H9 (cell line): Measurements from ENCODE around the gene IRAG1. TPM values are rescaled to one million over a fixed set of nuclear protein-coding genes. Genes with fewer than 3 reads are reported as not detected.

Experiments
- DNase-seq: peaks from one replicate; pipeline ENCODE4 v3.0.0-alpha.2; 2017
- H2AFZ ChIP-seq: one replicate; pipeline ENCODE4 v1.6.1; 2013; ENCODE audit warnings: mild to moderate bottlenecking, low read length, control low read depth, moderate library complexity
- H2AK5ac ChIP-seq: 2 replicates; pipeline ENCODE4 v1.6.1; 2013; ENCODE audit warnings: low read length, control low read depth, mixed read lengths; ENCODE audit not compliant: insufficient read length
- H2BK120ac ChIP-seq: one replicate; pipeline ENCODE4 v1.6.1; 2013; ENCODE audit warnings: low read depth, mild to moderate bottlenecking, low read length, control low read depth, inconsistent platforms; ENCODE audit not compliant: poor library complexity, severe bottlenecking
- H2BK12ac ChIP-seq: 2 replicates; pipeline ENCODE4 v1.6.1; 2013; ENCODE audit warnings: low read length, control low read depth, mixed read lengths, low read depth; ENCODE audit not compliant: insufficient read length
- H2BK15ac ChIP-seq: 2 replicates; pipeline ENCODE4 v1.6.1; 2013; ENCODE audit warnings: low read depth, low read length, control low read depth
- H2BK20ac ChIP-seq: one replicate; pipeline ENCODE4 v1.6.1; 2013; ENCODE audit warnings: low read depth, mild to moderate bottlenecking, low read length, control low read depth, inconsistent platforms; ENCODE audit not compliant: poor library complexity, severe bottlenecking
- H2BK5ac ChIP-seq: 2 replicates; pipeline ENCODE4 v1.6.1; 2013; ENCODE audit warnings: low read length, control low read depth, mixed read lengths; ENCODE audit not compliant: insufficient read length
- H3K14ac ChIP-seq: 2 replicates; pipeline ENCODE4 v1.6.1; 2013; ENCODE audit warnings: low read length, control low read depth; ENCODE audit not compliant: insufficient read depth
- H3K18ac ChIP-seq: 2 replicates; pipeline ENCODE4 v1.6.1; 2013; ENCODE audit warnings: low read depth, mild to moderate bottlenecking, mixed read lengths, low read length, control low read depth; ENCODE audit not compliant: insufficient read length
- H3K23ac ChIP-seq: 2 replicates; pipeline ENCODE4 v1.6.1; 2013; ENCODE audit warnings: low read length, control low read depth, mixed read lengths, low read depth; ENCODE audit not compliant: insufficient read length
- H3K23me2 ChIP-seq: 2 replicates; pipeline ENCODE4 v1.6.1; 2013; ENCODE audit warnings: low read depth, mild to moderate bottlenecking, mixed read lengths, low read length, control low read depth; ENCODE audit not compliant: insufficient read length, poor library complexity, severe bottlenecking
- H3K27ac ChIP-seq: 2 replicates; pipeline ENCODE4 v1.5.1; 2013; ENCODE audit warnings: low read length, control low read depth, mixed read lengths, low read depth; ENCODE audit not compliant: insufficient read length
- H3K27me3 ChIP-seq: 2 replicates; pipeline ENCODE4 v1.6.1; 2013; ENCODE audit warnings: low read length, control low read depth, inconsistent platforms; ENCODE audit not compliant: insufficient read depth
- H3K4ac ChIP-seq: 2 replicates; pipeline ENCODE4 v1.6.1; 2013; ENCODE audit warnings: low read depth, mild to moderate bottlenecking, control low read depth, inconsistent platforms, low read length, moderate library complexity
- H3K4me1 ChIP-seq: 2 replicates; pipeline ENCODE4 v1.6.1; 2013; ENCODE audit warnings: low read length, control low read depth, inconsistent platforms; ENCODE audit not compliant: insufficient read depth
- H3K4me2 ChIP-seq: 2 replicates; pipeline ENCODE4 v1.6.1; 2013; ENCODE audit warnings: low read length, control low read depth, mixed read lengths; ENCODE audit not compliant: insufficient read length, insufficient read depth
- H3K56ac ChIP-seq: 2 replicates; pipeline ENCODE4 v1.6.1; 2013; ENCODE audit warnings: low read depth, mild to moderate bottlenecking, mixed read lengths, low read length, control low read depth; ENCODE audit not compliant: insufficient read length
- H3K79me1 ChIP-seq: 2 replicates; pipeline ENCODE4 v1.6.1; 2013; ENCODE audit warnings: low read depth, mild to moderate bottlenecking, moderate library complexity, low read length, control low read depth, inconsistent platforms; ENCODE audit not compliant: insufficient read depth, poor library complexity, severe bottlenecking
- H3K79me2 ChIP-seq: 2 replicates; pipeline ENCODE4 v1.6.1; 2013; ENCODE audit warnings: low read length, control low read depth, inconsistent platforms; ENCODE audit not compliant: insufficient read depth
- H3K9ac ChIP-seq: 2 replicates; pipeline ENCODE4 v1.6.1; 2013; ENCODE audit warnings: low read length, control low read depth, mixed read lengths; ENCODE audit not compliant: insufficient read length; ENCODE audit errors: extremely low read depth
- H3K9me3 ChIP-seq: one replicate; pipeline ENCODE4 v1.6.1; 2013; ENCODE audit warnings: low read depth, low read length, inconsistent platforms; ENCODE audit not compliant: control insufficient read depth
- H3T11ph ChIP-seq: one replicate; pipeline ENCODE4 v1.6.1; 2013; ENCODE audit warnings: mild to moderate bottlenecking, low read length, control low read depth, inconsistent platforms
- H4K20me1 ChIP-seq: one replicate; pipeline ENCODE4 v1.6.1; 2013; ENCODE audit not compliant: control insufficient read depth, insufficient read length, insufficient read depth
- H4K5ac ChIP-seq: 2 replicates; pipeline ENCODE4 v1.6.1; 2013; ENCODE audit warnings: low read depth, mild to moderate bottlenecking, mixed read lengths, low read length, control low read depth; ENCODE audit not compliant: insufficient read length
- H4K8ac ChIP-seq: replicated peaks from 2 replicates; pipeline ENCODE4 v1.6.1; 2013; ENCODE audit warnings: low read length, control low read depth, mixed read lengths, low read depth; ENCODE audit not compliant: insufficient read length
- H4K91ac ChIP-seq: 2 replicates; pipeline ENCODE4 v1.6.1; 2013; ENCODE audit warnings: low read depth, mild to moderate bottlenecking, moderate library complexity, mixed read lengths, low read length, control low read depth; ENCODE audit not compliant: insufficient read length
- H3K27ac Mint-ChIP-seq, 3 experiments: 2 replicates in 2 of 3; 3 replicates in 1 of 3; pipeline ENCODE4 v1.8.0; 2020 to 2021; ENCODE audit warnings: mixed read lengths in 3 of 3, mild to moderate bottlenecking in 1 of 3, moderate library complexity in 1 of 3
- H3K27me3 Mint-ChIP-seq: 2 replicates; pipeline ENCODE4 v1.8.0; 2021; ENCODE audit warnings: low read depth, mild to moderate bottlenecking, moderate library complexity, mixed read lengths
- H3K36me3 Mint-ChIP-seq, 3 experiments: 2 replicates in 2 of 3; 3 replicates in 1 of 3; pipeline ENCODE4 v1.8.0; 2020 to 2021; ENCODE audit warnings: low read depth in 3 of 3, mixed read lengths in 3 of 3; ENCODE audit not compliant: insufficient read depth in 1 of 3
- H3K4me1 Mint-ChIP-seq, 2 experiments: 2 replicates each; pipeline ENCODE4 v1.8.0; 2020; ENCODE audit warnings: mixed read lengths in 2 of 2
- H3K4me3 Mint-ChIP-seq, 2 experiments: 2 replicates in 1 of 2; 3 replicates in 1 of 2; pipeline ENCODE4 v1.8.0; 2020 to 2021; ENCODE audit warnings: mild to moderate bottlenecking in 2 of 2, mixed read lengths in 2 of 2, moderate library complexity in 1 of 2
- H3K9me3 Mint-ChIP-seq, 2 experiments: 2 replicates in 1 of 2; 3 replicates in 1 of 2; pipeline ENCODE4 v1.8.0; 2020; ENCODE audit warnings: mild to moderate bottlenecking in 2 of 2, mixed read lengths in 2 of 2, moderate library complexity in 1 of 2
- CTCF ChIP-seq: fragments of 200-600 bp; sonication (generic); conservative IDR thresholded peaks from 3 replicates; pipeline ENCODE4 v1.8.0; 2021; ENCODE audit warnings: antibody characterized with exemption, mild to moderate bottlenecking
- WGBS: extraction: QIAGEN DNeasy Blood & Tissue Kit; methylation state at CpG from one replicate; pipeline ENCODE4 v1.1.7; 2013; ENCODE audit warnings: missing lambda C conversion rate, low lambda C conversion rate, mixed read lengths; ENCODE audit not compliant: insufficient read length; ENCODE audit errors: extremely low coverage; 5-methylcytosine and 5-hydroxymethylcytosine counted together
- total RNA-seq: library from RNA; stranded (reverse); gene quantifications from 2 replicates; pipeline ENCODE4 v1.2.1, GENCODE V29; 2021

IRAG1 gene
- total RNA-seq, 1 experiment from 2014 or later, result 2.4 TPM

- no peak overlapping the region for H3K9ac ChIP-seq
- TF ChIP-seq CTCF, result no peak
- H3K23ac ChIP-seq, result no peak overlapping the region
- H2BK5ac ChIP-seq, result no peak overlapping the region
- Mint-ChIP-seq H3K4me1 (no peaks in the 10 kb centered on the region), H3K9me3 (no peaks in the 10 kb centered on the region), H3K36me3 (no peaks in the 10 kb centered on the region), H3K27me3 (no peaks in the 10 kb centered on the region; the same call in 1 of the 2 replicates), H3K4me3 (no peak overlapping the region), H3K27ac (no peak overlapping the region)
- no peaks in the 10 kb centered on the region for H3K23me2 ChIP-seq
- H3K79me1 ChIP-seq, result no peaks in the 10 kb centered on the region
- H3K27me3 ChIP-seq, result no peaks in the 10 kb centered on the region
- no peak overlapping the region for H4K5ac ChIP-seq
- no peaks in the 10 kb centered on the region for H4K20me1 ChIP-seq
- no peak overlapping the region for H3T11ph ChIP-seq
- no peak overlapping the region for H3K14ac ChIP-seq
- no peak overlapping the region for H3K18ac ChIP-seq
- no peak overlapping the region for H3K4ac ChIP-seq
- H4K8ac ChIP-seq, result no peak overlapping the region
- H2AK5ac ChIP-seq, result no peak overlapping the region
- H2BK120ac ChIP-seq, result no peak overlapping the region
- no peak overlapping the region for H4K91ac ChIP-seq
- no peak overlapping the region for H2BK20ac ChIP-seq
- no peak overlapping the region for H2BK12ac ChIP-seq
- WGBS, result no CpG with 5 or more reads among the region's 5 CpGs
- H3K4me2 ChIP-seq, result no peak overlapping the region
- H3K4me1 ChIP-seq, result no peaks in the 10 kb centered on the region
- no peak overlapping the region for H3K27ac ChIP-seq
- H2BK15ac ChIP-seq, result no peak overlapping the region
- H3K79me2 ChIP-seq, result no peaks in the 10 kb centered on the region
- no peak overlapping the region for H2AFZ ChIP-seq
- no peaks in the 10 kb centered on the region for H3K9me3 ChIP-seq
- no peak overlapping the region for H3K56ac ChIP-seq
- no peak for DNase-seq
These were observed 15.9 kb upstream of the IRAG1 start for GRCh38 chr11:10709299-10710086.
